Tibial nerve (tissue), 3 donors: ENCODE measurements around the gene NFATC3.

Source experiments
- CTCF ChIP-seq, 5 experiments: fragments of 200-600 bp in 3 of 5; fragments of 450-650 bp in 2 of 5; sonication (generic) in 3 of 5; IDR thresholded peaks; one replicate each; pipeline ENCODE4 v1.5.1; 2016 to 2019; ENCODE audit warnings: antibody characterized with exemption in 5 of 5, mild to moderate bottlenecking in 3 of 5, moderate library complexity in 2 of 5
- POLR2A ChIP-seq, 2 donors: fragments of 450-650 bp; IDR thresholded peaks; one replicate each; pipeline ENCODE4 v1.6.1; 2017; ENCODE audit warnings: antibody characterized with exemption in 2 of 2, mild to moderate bottlenecking in 2 of 2, moderate library complexity in 2 of 2

GRCh38 chr16:68188170-68188569, 103.0 kb downstream of the NFATC3 start:
- TF ChIP-seq CTCF (IDR thresholded peaks at IDR 0.05) (no peak), POLR2A (IDR thresholded peaks at IDR 0.05) (no peak)
